Measurements from ENCODE around the gene THY1.

THY1 gene

GRCh38 chr11:119415517-119415916, 7.5 kb downstream of the THY1 start:
- no peak overlapping the region for H3K4me2 ChIP-seq (ENCODE audit: low read length)
- no peaks in the 10 kb centered on the region for H3K79me2 ChIP-seq (ENCODE audit: insufficient read depth, low read length)
- no peak overlapping the region for H3K4me3 ChIP-seq (ENCODE audit: low read depth, low read length, poor library complexity, severe bottlenecking)
- no peaks in the 10 kb centered on the region for H4K20me1 ChIP-seq (ENCODE audit: insufficient read depth, low read length)
- H3K27me3 ChIP-seq (ENCODE audit: insufficient read depth, low read length), result no peaks in the 10 kb centered on the region
- H3K9me3 ChIP-seq (ENCODE audit: low read length), result no peaks in the 10 kb centered on the region
- no peaks in the 10 kb centered on the region for H3K9me2 ChIP-seq (ENCODE audit: low read depth, low read length)
- TF ChIP-seq CTCF (IDR thresholded peaks at IDR 0.05; ENCODE audit: low read length) (no peak), EZH2 (IDR thresholded peaks at IDR 0.05; ENCODE audit: borderline replicate concordance, low read length) (no peak)
- no peak overlapping the region for H3K9ac ChIP-seq (ENCODE audit: low read length)
- H3K4me1 ChIP-seq (ENCODE audit: insufficient read depth, low read length, severe bottlenecking), result no peaks in the 10 kb centered on the region
- no peak overlapping the region for H2AFZ ChIP-seq (ENCODE audit: low read length)
- H3K27ac ChIP-seq (ENCODE audit: low read depth, low read length, poor library complexity, severe bottlenecking), result no peak overlapping the region
- no peaks in the 10 kb centered on the region for H3K36me3 ChIP-seq (ENCODE audit: insufficient read depth, low read length)
- H3F3A ChIP-seq (ENCODE audit: insufficient read depth, low read length), result no peaks in the 10 kb centered on the region

GRCh38 chr11:119414734-119415133, 8.2 kb downstream of the THY1 start:
- Histone ChIP-seq H3K4me1 (ENCODE audit: insufficient read depth, low read length, severe bottlenecking) (no peaks in the 10 kb centered on the region), H2AFZ (ENCODE audit: low read length) (no peak overlapping the region), H3K4me2 (ENCODE audit: low read length) (no peak overlapping the region), H3K36me3 (ENCODE audit: insufficient read depth, low read length) (no peaks in the 10 kb centered on the region), H3K9me3 (ENCODE audit: low read length) (no peaks in the 10 kb centered on the region), H3K4me3 (ENCODE audit: low read depth, low read length, poor library complexity, severe bottlenecking) (no peak overlapping the region), H3K9me2 (ENCODE audit: low read depth, low read length) (no peaks in the 10 kb centered on the region), H3K9ac (ENCODE audit: low read length) (no peak overlapping the region), H3K79me2 (ENCODE audit: insufficient read depth, low read length) (no peaks in the 10 kb centered on the region), H3K27ac (ENCODE audit: low read depth, low read length, poor library complexity, severe bottlenecking) (no peak overlapping the region), H4K20me1 (ENCODE audit: insufficient read depth, low read length) (no peaks in the 10 kb centered on the region), H3K27me3 (ENCODE audit: insufficient read depth, low read length) (no peaks in the 10 kb centered on the region), H3F3A (ENCODE audit: insufficient read depth, low read length) (no peaks in the 10 kb centered on the region)
- TF ChIP-seq EZH2 (IDR thresholded peaks at IDR 0.05; ENCODE audit: borderline replicate concordance, low read length) (no peak), CTCF (IDR thresholded peaks at IDR 0.05; ENCODE audit: low read length) (no peak)

GRCh38 chr11:119414321-119414720, 8.7 kb downstream of the THY1 start:
- TF ChIP-seq EZH2 (IDR thresholded peaks at IDR 0.05; ENCODE audit: borderline replicate concordance, low read length) (no peak), CTCF (IDR thresholded peaks at IDR 0.05; ENCODE audit: low read length) (no peak)

More at GRCh38 chr11:119414321-119414720, 8.7 kb downstream of the THY1 start:
- no peaks in the 10 kb centered on the region for H3F3A ChIP-seq (ENCODE audit: insufficient read depth, low read length)
- H3K9me3 ChIP-seq (ENCODE audit: low read length), result no peaks in the 10 kb centered on the region
- no peak overlapping the region for H3K4me2 ChIP-seq (ENCODE audit: low read length)
- H4K20me1 ChIP-seq (ENCODE audit: insufficient read depth, low read length), result no peaks in the 10 kb centered on the region
- no peak overlapping the region for H3K27ac ChIP-seq (ENCODE audit: low read depth, low read length, poor library complexity, severe bottlenecking)
- no peak overlapping the region for H2AFZ ChIP-seq (ENCODE audit: low read length)
- H3K4me1 ChIP-seq (ENCODE audit: insufficient read depth, low read length, severe bottlenecking), result no peaks in the 10 kb centered on the region
- no peak overlapping the region for H3K9ac ChIP-seq (ENCODE audit: low read length)
- H3K79me2 ChIP-seq (ENCODE audit: insufficient read depth, low read length), result no peaks in the 10 kb centered on the region
- H3K9me2 ChIP-seq (ENCODE audit: low read depth, low read length), result no peaks in the 10 kb centered on the region
- H3K27me3 ChIP-seq (ENCODE audit: insufficient read depth, low read length), result no peaks in the 10 kb centered on the region
- H3K36me3 ChIP-seq (ENCODE audit: insufficient read depth, low read length), result no peaks in the 10 kb centered on the region
- no peak overlapping the region for H3K4me3 ChIP-seq (ENCODE audit: low read depth, low read length, poor library complexity, severe bottlenecking)

All from OCI-LY1 (cell line).